GM12873 (cell line): ENCODE measurements around the gene MBD5.

Source experiments
- CTCF ChIP-seq: IDR thresholded peaks from 2 replicates; pipeline ENCODE4 v1.5.1; 2012; ENCODE audit warnings: low read depth, mild to moderate bottlenecking, moderate library complexity, low read length, control low read depth; ENCODE audit not compliant: insufficient read depth; ENCODE audit errors: missing control alignments

MBD5 gene

GRCh38 chr2:148531235-148531634 lies 510.3 kb downstream of the MBD5 start:
- no peak for TF ChIP-seq CTCF

- no peak for TF ChIP-seq CTCF
Observed at GRCh38 chr2:148531669-148532428, 511.0 kb downstream of the MBD5 start.

GRCh38 chr2:148533004-148533403 lies 512.1 kb downstream of the MBD5 start:
- TF ChIP-seq CTCF: no peak

- TF ChIP-seq CTCF: no peak
Observed at GRCh38 chr2:148533685-148534084, 512.8 kb downstream of the MBD5 start.

- no peak for TF ChIP-seq CTCF
Observed at GRCh38 chr2:148534416-148535204, 513.7 kb downstream of the MBD5 start.

GRCh38 chr2:148538375-148538774 lies 517.5 kb downstream of the MBD5 start:
- no peak for TF ChIP-seq CTCF

GRCh38 chr2:148540022-148540421 lies 519.1 kb downstream of the MBD5 start:
- TF ChIP-seq CTCF: no peak
